GM12878 (cell line): Measurements from ENCODE around the gene SBF1. TPM values are rescaled to one million over a fixed set of nuclear protein-coding genes. Genes with fewer than 3 reads are reported as not detected.
A peak's percentile ranks its signal among the peaks of the same experiment; 100 is the strongest.

Experiments
- ATAC-seq: fragments of 200-7000 bp; cut with Tn5 transposase; 3 replicates; pipeline ENCODE4 v1.9.1; 2020; ENCODE audit warnings: mild to moderate bottlenecking, moderate library complexity
- BruUV-seq: library from RNA; stranded (reverse); fragments of 400-500 nt; replicated peaks from 2 replicates; lab custom pipeline; 2021; lab: Mats Ljungman, UMichigan
- CTCF ChIA-PET: fragments of 300-600 bp; sonication (Branson Sonifier 250); formaldehyde crosslinking; extraction: SDS; loops from one replicate; lab custom pipeline; 2021; ENCODE audit warnings: inconsistent platforms; lab: Yijun Ruan, JAX
- POLR2A ChIA-PET: fragments of 350-600 bp; formaldehyde crosslinking; extraction: SDS; loops from one replicate; lab custom pipeline; 2021; ENCODE audit warnings: inconsistent platforms; lab: Charles Lee
- RAD21 ChIA-PET: fragments of 300-600 bp; sonication (Branson Sonifier 250); formaldehyde crosslinking; loops from one replicate; lab custom pipeline; 2023; ENCODE audit warnings: antibody characterized with exemption; ENCODE audit not compliant: unreplicated experiment; lab: Charles Lee
- SMC1A ChIA-PET: fragments of 300-600 bp; sonication (Branson Sonifier 250); formaldehyde crosslinking; loops from one replicate; lab custom pipeline; 2023; ENCODE audit not compliant: unreplicated experiment, uncharacterized antibody; lab: Charles Lee
- DNase-seq: peaks from one replicate; pipeline ENCODE4 v3.0.0-alpha.2; 2011; ENCODE audit warnings: low read depth, low spot score
- FAIRE-seq: peaks from 3 replicates; lab custom pipeline; 2011; peaks lifted over from hg19 to GRCh38; lab: Jason Lieb, UNC
- H2AFZ ChIP-seq: 2 replicates; pipeline ENCODE4 v1.6.0; 2011; ENCODE audit warnings: low read depth, low read length, control low read depth; ENCODE audit not compliant: control insufficient read depth
- H3K27ac ChIP-seq: 2 replicates; pipeline ENCODE4 v1.5.1; 2011; ENCODE audit warnings: control low read depth; ENCODE audit not compliant: control insufficient read depth, insufficient read depth
- H3K27me3 ChIP-seq, 2 experiments: replicated peaks in 1 of 2; 2 replicates each; pipeline versions ENCODE4 v1.6.0 to v1.6.1; 2011; ENCODE audit warnings: low read length in 1 of 2; ENCODE audit not compliant: control insufficient read depth in 2 of 2, insufficient read depth in 2 of 2
- H3K36me3 ChIP-seq, 2 experiments: 2 replicates each; pipeline ENCODE4 v1.5.1; 2011; ENCODE audit warnings: low read length in 1 of 2; ENCODE audit not compliant: control insufficient read depth in 2 of 2, insufficient read depth in 2 of 2
- H3K4me1 ChIP-seq: 2 replicates; pipeline ENCODE4 v1.6.1; 2011; ENCODE audit warnings: mild to moderate bottlenecking, low read length, moderate library complexity, mixed read lengths; ENCODE audit not compliant: control insufficient read depth, insufficient read depth
- H3K4me2 ChIP-seq: 2 replicates; pipeline ENCODE4 v1.6.0; 2011; ENCODE audit warnings: control low read depth; ENCODE audit not compliant: control insufficient read depth, insufficient read depth
- H3K4me3 ChIP-seq: fragments of 200-600 bp; sonication (generic); 2 replicates; pipeline ENCODE4 v1.5.1; 2016
- H3K79me2 ChIP-seq: 2 replicates; pipeline ENCODE4 v1.6.0; 2011; ENCODE audit warnings: low read length; ENCODE audit not compliant: control insufficient read depth, insufficient read depth
- H3K9ac ChIP-seq: 2 replicates; pipeline ENCODE4 v1.8.0; 2011; ENCODE audit warnings: low read length, control low read depth, mixed read lengths; ENCODE audit not compliant: control insufficient read depth, insufficient read depth
- H3K9me3 ChIP-seq: replicated peaks from 3 replicates; pipeline ENCODE4 v1.5.1; 2011; ENCODE audit warnings: mild to moderate bottlenecking, low read length; ENCODE audit not compliant: control insufficient read depth, insufficient read depth
- H4K20me1 ChIP-seq: 2 replicates; pipeline ENCODE4 v1.6.0; 2011; ENCODE audit not compliant: control insufficient read depth, insufficient read depth
- IRF3 ChIP-seq: fragments of 450-650 bp; IDR thresholded peaks from 2 replicates; pipeline ENCODE4 v1.6.1; 2014; ENCODE audit warnings: mild to moderate bottlenecking
- TCF12 ChIP-seq: IDR thresholded peaks from 2 replicates; pipeline ENCODE4 v1.6.1; 2011; ENCODE audit warnings: low read depth, mild to moderate bottlenecking, low read length
- WGBS: methylation state at CpG from one replicate; pipeline ENCODE4 v1.1.6; 2016; ENCODE audit warnings: low lambda C conversion rate; ENCODE audit not compliant: insufficient replicate concordance, insufficient coverage; ENCODE audit errors: missing lambda C conversion rate; 5-methylcytosine and 5-hydroxymethylcytosine counted together
- in situ Hi-C: fragments of 300-500 bp; cut with MboI; formaldehyde crosslinking; loops from 9 replicates; pipeline ENCODE4 v1.14.3; 2018; ENCODE audit warnings: mixed read lengths
- intact Hi-C: fragments of 100-400 bp; cut with micrococcal nuclease; formaldehyde crosslinking; loops from one replicate; pipeline ENCODE4 v1.14.2; 2022; ENCODE audit not compliant: unreplicated experiment
- polyA plus RNA-seq, 11 experiments: library from polyadenylated mRNA; depleted of rRNA in 4 of 11; unstranded in 6 of 11; stranded (reverse) in 5 of 11; fragments of >200 nt; fragmentation: Nextera tagmentation in 4 of 11; fragmentation: Illumina TruSeq in 1 of 11; extraction: Ambion mirVana in 4 of 11; extraction: Trizol in 1 of 11; gene quantifications; 1 replicate in 1 of 11; 2 replicates in 10 of 11; pipeline versions ENCODE4 v1.2.1 to v1.2.3, GENCODE V29; 2011 to 2016; ENCODE audit warnings: inconsistent platforms in 2 of 11, missing spikeins in 2 of 11, low read depth in 1 of 11
- total RNA-seq, 4 experiments: library from RNA; depleted of rRNA in 3 of 4; stranded (reverse); fragments of >200 nt in 3 of 4; fragmentation: Illumina TruSeq in 1 of 4; extraction: Trizol in 1 of 4; gene quantifications; 2 replicates each; pipeline versions ENCODE4 v1.2.1 to v1.2.3, GENCODE V29; 2013 to 2021

SBF1 gene
- total and polyA plus RNA-seq, 10 of the 15 experiments (the other 5 are each of a cell fraction or from before 2014, with no cell fraction given) = 0.23 to 95.0 (median 17.8) TPM

- peak overlapping the region; percentile 56; the same call in 1 of the 2 replicates for H3K4me3 ChIP-seq
- DNase-seq (no peak), FAIRE-seq (no peak), ATAC-seq (peak; percentile 1)
- no peaks in the 10 kb centered on the region for H4K20me1 ChIP-seq
- RAD21 ChIA-PET = interaction anchor here (0.6 to 1.8 kb wide), 9 partner anchors 14 to 228 kb away, joined by 3 to 8 read pairs (median 3); partner anchors contain the start of genes LMF2, NCAPH2 and SCO2
- peak overlapping the region; percentile 64; the same call in 1 of the 2 replicates for H3K9ac ChIP-seq
- no peaks in the 10 kb centered on the region for H3K9me3 ChIP-seq
- H3K36me3 ChIP-seq = peaks cover 8 to 24% of the 10 kb centered on the region in 2 experiments; a peak in 3 of 4 replicates
- intact Hi-C loops (loop anchor here (10.0 kb wide), 1 partner anchor 226 kb away; the partner anchor contains the start of gene TUBGCP6), in situ Hi-C loops (no loop called here)
- peak overlapping the region; percentile 99 for H3K4me2 ChIP-seq
- SMC1A ChIA-PET = interaction anchor here (1.1 to 1.9 kb wide), 5 partner anchors 28 to 84 kb away, joined by 3 to 4 read pairs (median 4); partner anchors contain the start of gene SCO2
- H3K27me3 ChIP-seq = no peaks in the 10 kb centered on the region
- TF ChIP-seq TCF12 = 0 out of 2 replicates have a peak, but pooled peaks have one; percentile 28
- no peak for TF ChIP-seq IRF3
- CTCF ChIA-PET = interaction anchor here (0.6 to 3.3 kb wide), 14 partner anchors 9 to 219 kb away, joined by 3 to 19 read pairs (median 4); partner anchors contain the start of genes HDAC10, MIOX and SCO2
- peaks cover 52% of the 10 kb centered on the region for H3K4me1 ChIP-seq
- BruUV-seq = no TSS peak
- POLR2A ChIA-PET = interaction anchor here (1.0 to 2.1 kb wide), 4 partner anchors 10 to 55 kb away, joined by 4 to 10 read pairs (median 6); partner anchors contain the start of genes LMF2, NCAPH2 and SCO2
- H3K79me2 ChIP-seq = peaks cover 55% of the 10 kb centered on the region
- H3K27ac ChIP-seq = peak overlapping the region; percentile 92
- H2AFZ ChIP-seq = no peak overlapping the region
- 13% methylated on average over 6 of the region's 6 CpGs for WGBS
Measured at GRCh38 chr22:50470491-50470890, 4.3 kb downstream of the SBF1 start.
